HL-60 (cell line): Measurements from ENCODE around the gene KCMF1.

Experiments
- GABPA ChIP-seq: IDR thresholded peaks from 2 replicates; pipeline ENCODE4 v1.6.1; 2012; ENCODE audit warnings: low read depth
- SPI1 ChIP-seq: IDR thresholded peaks from 2 replicates; pipeline ENCODE4 v1.6.1; 2012; ENCODE audit warnings: low read depth, mild to moderate bottlenecking, borderline replicate concordance
- TF ChIP-seq, protein P1 (sequence below): IDR thresholded peaks from one replicate; pipeline ENCODE4 v1.5.1; 2011; ENCODE audit warnings: low read length, control low read depth, inconsistent platforms; ENCODE audit not compliant: insufficient read depth

DNA sequence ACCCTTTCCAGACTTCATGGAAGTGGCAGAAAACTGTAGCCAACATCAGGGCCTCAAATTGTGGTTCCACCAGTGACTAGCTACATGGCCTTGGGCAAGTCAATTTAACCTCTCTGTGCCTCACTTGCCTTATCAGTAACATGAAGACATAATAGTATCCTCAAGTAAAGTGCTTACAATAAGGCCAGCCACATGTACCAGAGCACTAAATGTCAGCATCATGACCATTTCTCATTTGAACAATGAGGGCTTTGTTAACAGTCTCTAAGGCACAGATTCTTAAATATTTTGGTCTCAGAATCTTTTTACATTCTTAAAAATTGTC is 5.8 kb upstream of the KCMF1 start:
- TF ChIP-seq, protein P1, sequence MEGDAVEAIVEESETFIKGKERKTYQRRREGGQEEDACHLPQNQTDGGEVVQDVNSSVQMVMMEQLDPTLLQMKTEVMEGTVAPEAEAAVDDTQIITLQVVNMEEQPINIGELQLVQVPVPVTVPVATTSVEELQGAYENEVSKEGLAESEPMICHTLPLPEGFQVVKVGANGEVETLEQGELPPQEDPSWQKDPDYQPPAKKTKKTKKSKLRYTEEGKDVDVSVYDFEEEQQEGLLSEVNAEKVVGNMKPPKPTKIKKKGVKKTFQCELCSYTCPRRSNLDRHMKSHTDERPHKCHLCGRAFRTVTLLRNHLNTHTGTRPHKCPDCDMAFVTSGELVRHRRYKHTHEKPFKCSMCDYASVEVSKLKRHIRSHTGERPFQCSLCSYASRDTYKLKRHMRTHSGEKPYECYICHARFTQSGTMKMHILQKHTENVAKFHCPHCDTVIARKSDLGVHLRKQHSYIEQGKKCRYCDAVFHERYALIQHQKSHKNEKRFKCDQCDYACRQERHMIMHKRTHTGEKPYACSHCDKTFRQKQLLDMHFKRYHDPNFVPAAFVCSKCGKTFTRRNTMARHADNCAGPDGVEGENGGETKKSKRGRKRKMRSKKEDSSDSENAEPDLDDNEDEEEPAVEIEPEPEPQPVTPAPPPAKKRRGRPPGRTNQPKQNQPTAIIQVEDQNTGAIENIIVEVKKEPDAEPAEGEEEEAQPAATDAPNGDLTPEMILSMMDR: no peak
- no peak for TF ChIP-seq SPI1
- TF ChIP-seq GABPA: no peak
